GM18517 (cell line): ENCODE data around the gene HAUS1.

Source experiments
- ATAC-seq: cut with Tn5 transposase; IDR thresholded peaks from one replicate; pipeline ENCODE4 v1.9.1; 2021; ENCODE audit warnings: mild to moderate bottlenecking, moderate library complexity; ENCODE audit not compliant: unreplicated experiment

The HAUS1 gene

DNA sequence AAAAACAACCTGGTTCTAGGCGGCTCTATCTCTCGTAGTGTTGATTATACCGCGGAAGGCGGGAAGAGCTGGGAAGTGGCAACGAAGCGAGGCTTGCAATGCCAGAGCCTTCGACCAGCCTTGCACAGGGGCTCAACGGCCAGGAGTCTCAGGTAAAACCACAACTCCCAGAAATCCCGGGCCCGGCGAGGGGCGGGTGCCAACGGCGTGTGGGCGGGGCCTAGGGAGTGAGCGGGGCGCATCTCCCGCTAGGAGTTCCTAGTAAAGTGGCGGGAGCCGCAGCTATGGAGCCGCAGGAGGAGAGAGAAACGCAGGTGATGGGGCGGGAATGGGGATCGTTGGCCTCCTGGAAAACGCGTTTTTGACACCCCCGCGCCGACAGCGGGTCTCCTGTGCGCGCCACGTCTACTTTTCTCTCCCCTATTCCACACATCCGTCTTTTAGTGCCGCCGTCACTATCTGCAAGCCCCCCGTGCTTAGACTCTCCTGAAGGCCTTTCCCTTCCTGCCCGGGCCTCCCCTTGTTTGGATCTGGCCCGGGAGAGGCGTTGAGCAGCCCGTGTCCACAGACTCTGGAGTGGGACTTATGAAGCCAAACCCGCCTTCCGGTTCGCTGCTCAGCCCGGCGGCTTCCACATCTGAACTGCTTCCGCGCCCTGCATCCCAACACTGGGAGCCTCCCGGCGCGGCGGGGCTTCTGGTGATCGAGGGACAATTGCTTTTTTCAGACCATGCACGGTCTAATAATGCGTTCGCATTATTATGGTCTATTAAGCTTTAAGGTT lies at the start of gene HAUS1:
Gene HAUS1 (plus strand): TSS at position 258 of the 784 bp plus-strand sequence. CDS start 27 bp downstream, at position 285.
- ATAC-seq = peak; percentile 83

- no peak for ATAC-seq
These were observed 49.0 kb upstream of the HAUS1 start for GRCh38 chr18:46054956-46055837.

DNA sequence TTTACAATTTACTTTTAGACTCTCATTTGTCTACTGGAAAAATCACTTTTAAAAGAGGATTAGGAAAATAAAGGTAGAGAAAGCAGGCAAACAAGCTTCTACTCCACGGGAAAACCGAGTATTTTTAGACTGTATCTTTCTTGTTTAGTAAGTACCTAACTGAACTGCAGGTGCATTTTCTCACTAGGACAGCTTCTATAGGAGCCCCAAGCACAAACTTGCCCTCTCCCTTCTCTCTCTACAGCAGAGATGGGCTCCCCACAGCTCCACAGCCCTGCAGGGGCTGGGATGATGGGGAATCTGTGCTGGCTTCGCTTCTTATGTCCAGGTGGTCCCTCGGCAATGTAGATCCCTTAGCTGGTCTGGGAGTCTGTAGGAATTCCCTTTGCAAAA lies 48.4 kb upstream of the HAUS1 start:
- no peak for ATAC-seq

DNA sequence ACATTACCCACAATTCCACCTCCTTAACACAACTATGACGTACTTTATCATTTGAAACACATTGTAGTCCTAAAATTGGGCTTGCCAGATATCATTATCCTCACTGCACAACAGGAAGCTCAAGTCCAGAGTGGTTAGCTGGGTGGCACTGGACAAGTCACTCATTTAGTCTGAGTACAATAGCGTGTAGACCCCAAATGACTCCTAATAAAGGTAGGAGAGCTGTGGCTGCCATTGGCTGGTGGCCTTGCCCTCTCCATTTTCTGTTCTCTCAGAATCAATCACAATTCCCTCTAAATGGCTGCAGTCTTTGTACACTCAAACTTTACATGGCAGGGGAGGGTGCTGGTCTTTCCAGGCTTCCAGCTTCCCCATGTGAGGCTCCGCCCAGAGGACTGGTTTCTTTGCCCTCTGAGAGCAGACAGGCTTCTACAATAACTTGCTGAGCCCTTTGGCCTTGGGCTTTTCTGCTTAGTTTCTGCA lies 43.8 kb upstream of the HAUS1 start:
- ATAC-seq = no peak

- ATAC-seq = no peak
These were observed 42.8 kb upstream of the HAUS1 start for GRCh38 chr18:46061387-46061786.

- no peak for ATAC-seq
These were observed 42.4 kb upstream of the HAUS1 start for GRCh38 chr18:46061796-46062195.

GRCh38 chr18:46062781-46063180 lies 41.4 kb upstream of the HAUS1 start:
- ATAC-seq = no peak

GRCh38 chr18:46067438-46068007 lies 36.7 kb upstream of the HAUS1 start:
- peak; percentile 40 for ATAC-seq

DNA sequence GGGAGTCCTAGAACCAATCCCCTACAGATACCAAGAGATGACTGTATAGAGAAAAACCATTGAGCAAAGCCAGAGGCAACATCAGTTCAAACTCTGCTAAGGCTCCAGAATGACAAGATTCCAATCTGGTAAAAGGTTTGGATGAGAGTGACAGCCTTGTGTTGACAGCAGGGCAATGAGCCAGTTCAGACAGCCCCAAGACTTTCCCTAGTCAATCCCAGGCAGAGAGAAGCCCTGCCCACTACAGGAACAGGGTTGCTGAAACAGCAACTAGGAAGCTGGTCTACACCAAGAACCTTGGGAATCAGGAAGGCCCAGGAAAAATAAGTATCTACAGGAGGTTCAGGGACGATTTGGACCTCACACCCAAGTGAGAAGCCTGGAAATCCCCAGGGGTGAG lies 35.4 kb upstream of the HAUS1 start:
- no peak for ATAC-seq

GRCh38 chr18:46069524-46069923 lies 34.7 kb upstream of the HAUS1 start:
- no peak for ATAC-seq

GRCh38 chr18:46070232-46070631 lies 34.0 kb upstream of the HAUS1 start:
- ATAC-seq = no peak

DNA sequence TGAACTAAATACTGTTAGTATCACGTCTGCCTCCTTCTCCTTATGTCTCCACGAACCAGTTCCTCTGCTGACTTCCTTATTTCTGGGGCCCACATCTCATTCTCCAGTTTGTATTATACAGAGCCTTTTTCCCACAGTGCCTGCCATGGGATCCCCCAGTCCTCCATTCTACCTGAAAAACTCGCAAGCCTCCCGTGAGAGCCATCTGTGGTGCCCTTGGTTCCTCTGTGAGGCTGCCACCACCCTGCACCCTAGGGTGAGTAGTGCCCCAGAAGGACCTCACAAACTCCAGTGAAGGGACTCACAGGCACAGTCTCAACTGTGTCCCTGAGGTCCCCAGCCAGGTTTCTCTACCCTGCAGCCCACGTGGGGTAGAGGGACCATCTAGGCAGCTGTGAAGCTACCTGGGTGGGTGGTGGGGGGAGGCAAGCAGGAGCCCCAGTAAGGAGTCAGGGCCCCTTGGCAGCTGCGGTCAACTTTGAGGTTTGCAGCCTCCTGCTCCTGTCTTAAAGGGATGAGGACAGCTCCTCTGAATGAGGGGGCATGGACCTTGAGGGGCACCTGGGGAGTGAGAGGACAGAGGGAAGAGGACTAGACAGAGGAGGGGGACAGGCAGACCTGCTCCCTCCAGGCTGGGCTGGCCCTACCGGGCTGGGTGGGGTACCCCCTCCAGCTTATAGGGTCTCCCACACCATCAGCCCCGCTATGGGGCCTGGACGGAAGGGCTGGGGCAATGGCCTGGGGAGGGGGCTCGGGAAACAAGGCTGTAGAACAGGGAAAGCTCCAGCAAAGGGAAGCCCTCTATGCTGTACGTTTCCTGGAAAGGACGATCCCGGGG lies 33.2 kb upstream of the HAUS1 start:
- ATAC-seq = no peak

- peak; percentile 50 for ATAC-seq
These were observed 32.4 kb upstream of the HAUS1 start, which contains the start of gene PSTPIP2 for GRCh38 chr18:46071653-46072375. PSTPIP2 (minus strand) TSS chr18:46072260; CDS start chr18:46072188, 72 bp downstream.

- ATAC-seq = no peak
These were observed 31.8 kb upstream of the HAUS1 start for GRCh38 chr18:46072376-46072867.

DNA sequence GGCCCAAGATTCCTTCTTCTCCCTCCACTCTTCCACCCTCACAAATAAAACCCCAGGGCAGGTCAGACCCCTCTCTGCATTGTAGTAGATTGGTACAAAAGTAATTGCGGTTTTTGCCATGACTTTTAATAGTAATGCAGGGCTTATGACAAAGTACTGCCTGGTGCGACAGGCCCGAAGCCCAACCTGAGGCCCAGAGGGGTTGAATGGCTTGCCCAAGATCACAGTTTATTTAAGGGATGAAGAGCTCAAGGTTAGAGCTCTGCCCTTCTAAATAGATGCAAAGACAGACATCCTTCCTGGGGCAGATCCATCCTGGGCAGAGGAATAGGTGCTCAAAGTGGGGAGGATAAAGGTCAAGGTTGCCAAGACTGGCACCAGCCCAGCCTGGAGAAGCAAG lies 31.2 kb upstream of the HAUS1 start:
- ATAC-seq = no peak

DNA sequence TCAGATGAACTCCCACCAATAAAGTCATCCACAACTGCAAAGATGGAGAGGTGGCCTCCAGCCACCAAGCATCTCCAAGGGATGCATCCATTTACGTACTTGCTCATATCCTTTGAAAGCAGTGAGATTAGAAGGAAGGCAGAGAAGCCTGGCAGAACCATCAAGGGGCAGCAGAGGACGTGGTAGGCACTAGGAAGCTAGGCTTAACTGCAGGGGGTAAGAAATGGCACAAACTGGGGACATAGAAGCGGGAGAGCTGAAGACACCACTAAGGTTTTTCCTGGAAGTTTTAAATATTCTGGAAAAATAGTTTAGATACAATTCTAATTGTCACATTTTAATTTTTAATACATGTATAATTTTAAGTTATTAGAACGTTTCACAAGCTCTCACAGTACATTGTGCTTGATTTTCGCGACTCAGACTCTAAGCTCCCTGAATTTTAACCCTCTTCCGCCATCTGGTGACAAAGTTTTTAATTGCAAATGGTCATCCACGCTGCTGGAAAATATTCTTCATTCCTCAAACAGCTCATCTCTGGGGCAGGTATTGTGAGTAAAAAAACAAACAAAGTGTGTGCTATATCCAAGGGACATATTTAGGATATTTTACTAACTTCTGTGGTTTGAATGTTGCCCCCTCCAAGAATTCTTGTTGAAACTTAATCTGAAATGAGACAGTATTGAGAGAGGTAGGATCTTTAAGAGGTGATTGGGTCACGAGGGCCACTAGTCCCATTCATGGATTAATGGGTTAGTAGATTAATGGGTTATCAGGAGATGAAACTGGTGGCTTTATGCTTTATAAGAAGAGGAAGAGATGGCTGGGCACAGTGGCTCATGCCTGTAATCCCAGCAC lies 30.5 kb upstream of the HAUS1 start:
- ATAC-seq = peak; percentile 43

DNA sequence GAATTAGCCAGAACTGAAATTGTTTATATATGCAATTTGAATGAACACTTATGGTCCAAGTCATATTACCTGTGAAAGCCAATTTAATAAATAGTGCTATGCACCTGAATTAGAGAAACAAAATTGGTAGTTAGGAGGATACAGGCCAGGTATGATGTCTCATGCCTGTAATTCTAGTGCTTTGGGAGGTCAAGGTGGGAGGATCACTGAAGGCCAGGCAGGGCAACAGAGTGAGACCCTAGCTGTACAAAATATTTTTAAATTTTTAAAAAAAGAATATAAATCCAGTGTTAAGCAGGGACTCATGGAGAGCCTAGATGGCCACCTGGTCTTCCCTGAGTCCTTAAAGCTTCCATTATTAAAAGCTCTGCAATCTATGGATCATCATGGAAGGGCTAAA lies 24.8 kb upstream of the HAUS1 start:
- ATAC-seq = no peak

DNA sequence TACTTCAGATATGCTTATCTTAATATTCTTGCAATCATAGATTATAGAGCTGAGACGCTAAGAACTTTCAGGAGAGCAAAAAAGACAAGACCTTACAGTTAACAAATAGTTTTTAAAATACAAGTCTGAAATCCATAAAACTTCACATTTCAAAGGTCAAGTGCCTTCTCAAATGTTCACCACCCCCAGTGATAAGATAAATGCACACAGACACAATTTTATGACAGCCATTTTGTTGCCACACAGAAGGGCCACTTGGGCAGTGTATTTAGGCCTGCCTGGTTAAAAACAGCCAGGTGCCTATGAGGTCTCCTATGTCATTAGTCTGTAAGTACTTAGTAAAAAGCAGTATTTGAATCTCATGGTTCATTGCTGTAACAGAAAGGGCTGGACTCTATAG lies 24.0 kb upstream of the HAUS1 start:
- ATAC-seq = no peak

DNA sequence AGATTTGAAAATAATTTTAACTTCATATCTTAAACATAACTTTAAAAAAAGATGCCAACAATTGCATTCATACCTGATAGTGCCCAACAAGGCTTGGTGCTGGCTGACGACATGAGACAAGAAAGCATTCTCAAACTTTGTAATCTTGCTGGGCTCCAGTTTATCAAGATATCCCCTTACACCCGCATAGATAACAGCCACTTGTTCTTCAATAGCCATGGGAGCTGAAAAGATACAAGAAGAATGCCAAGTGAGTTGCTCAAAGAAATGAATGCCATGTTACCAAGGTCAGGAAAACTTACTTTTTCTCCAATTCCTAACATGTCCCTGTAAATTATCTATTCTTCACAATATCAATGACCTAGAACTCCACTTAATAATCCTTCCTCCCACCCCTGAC lies 19.8 kb upstream of the HAUS1 start:
- ATAC-seq = no peak
